Measurements from ENCODE around the gene DOCK9. TPM values are rescaled to one million over a fixed set of nuclear protein-coding genes. Genes with fewer than 3 reads are reported as not detected.

Gene DOCK9
- total RNA-seq, 1 donor from 2014 or later: 153 TPM

DNA sequence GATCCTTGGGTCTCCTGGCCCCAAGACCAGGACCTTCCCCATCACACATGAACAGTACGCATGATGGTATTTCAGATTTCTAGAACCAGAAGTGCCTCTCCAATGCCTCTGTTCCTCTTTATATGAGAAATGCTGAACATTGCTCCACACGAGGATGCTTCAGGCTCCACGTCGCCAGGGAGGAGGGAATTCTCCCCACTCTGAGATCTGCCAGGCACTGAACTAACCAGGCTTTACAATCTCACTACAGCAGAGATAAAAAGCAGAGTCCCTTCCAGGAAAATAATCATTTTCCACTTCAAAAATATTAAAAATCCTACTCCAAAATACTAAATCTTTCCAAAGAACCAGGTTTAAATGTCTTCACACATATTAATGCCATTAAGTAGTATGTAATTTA is 10.4 kb downstream of the DOCK9 start:
- H3K9me3 ChIP-seq: no peaks in the 10 kb centered on the region
- no peak overlapping the region for H3K4me3 ChIP-seq
- no peaks in the 10 kb centered on the region for H3K36me3 ChIP-seq
- ATAC-seq (no peak), DNase-seq (no peak)
- TF ChIP-seq, protein P1, sequence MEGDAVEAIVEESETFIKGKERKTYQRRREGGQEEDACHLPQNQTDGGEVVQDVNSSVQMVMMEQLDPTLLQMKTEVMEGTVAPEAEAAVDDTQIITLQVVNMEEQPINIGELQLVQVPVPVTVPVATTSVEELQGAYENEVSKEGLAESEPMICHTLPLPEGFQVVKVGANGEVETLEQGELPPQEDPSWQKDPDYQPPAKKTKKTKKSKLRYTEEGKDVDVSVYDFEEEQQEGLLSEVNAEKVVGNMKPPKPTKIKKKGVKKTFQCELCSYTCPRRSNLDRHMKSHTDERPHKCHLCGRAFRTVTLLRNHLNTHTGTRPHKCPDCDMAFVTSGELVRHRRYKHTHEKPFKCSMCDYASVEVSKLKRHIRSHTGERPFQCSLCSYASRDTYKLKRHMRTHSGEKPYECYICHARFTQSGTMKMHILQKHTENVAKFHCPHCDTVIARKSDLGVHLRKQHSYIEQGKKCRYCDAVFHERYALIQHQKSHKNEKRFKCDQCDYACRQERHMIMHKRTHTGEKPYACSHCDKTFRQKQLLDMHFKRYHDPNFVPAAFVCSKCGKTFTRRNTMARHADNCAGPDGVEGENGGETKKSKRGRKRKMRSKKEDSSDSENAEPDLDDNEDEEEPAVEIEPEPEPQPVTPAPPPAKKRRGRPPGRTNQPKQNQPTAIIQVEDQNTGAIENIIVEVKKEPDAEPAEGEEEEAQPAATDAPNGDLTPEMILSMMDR (IDR thresholded peaks at IDR 0.05): no peak
- no peak overlapping the region for H3K27ac ChIP-seq
- no peaks in the 10 kb centered on the region for H3K27me3 ChIP-seq (ENCODE audit: low read depth)
- intact Hi-C loops (cut with DNase I): no loop called here
- H3K4me1 ChIP-seq: peaks cover 81% of the 10 kb centered on the region

- Histone ChIP-seq H3K9me3 (no peaks in the 10 kb centered on the region), H3K4me1 (peaks cover 69% of the 10 kb centered on the region), H3K27ac (no peak overlapping the region), H3K27me3 (ENCODE audit: low read depth) (no peaks in the 10 kb centered on the region), H3K4me3 (no peak overlapping the region), H3K36me3 (no peaks in the 10 kb centered on the region)
- intact Hi-C loops (cut with DNase I): no loop called here
- ATAC-seq (no peak), DNase-seq (no peak)
- TF ChIP-seq, protein P1 (IDR thresholded peaks at IDR 0.05): no peak
Observed at GRCh38 chr13:98966019-98966418, 11.8 kb downstream of the DOCK9 start.

GRCh38 chr13:98965325-98965724 is 12.5 kb downstream of the DOCK9 start:
- intact Hi-C loops (cut with DNase I): no loop called here
- ATAC-seq (no peak), DNase-seq (no peak)
- no peak overlapping the region for H3K4me3 ChIP-seq
- H3K9me3 ChIP-seq: no peaks in the 10 kb centered on the region
- H3K4me1 ChIP-seq: peaks cover 69% of the 10 kb centered on the region
- H3K36me3 ChIP-seq: no peaks in the 10 kb centered on the region
- H3K27me3 ChIP-seq (ENCODE audit: low read depth): no peaks in the 10 kb centered on the region
- H3K27ac ChIP-seq: no peak overlapping the region
- TF ChIP-seq, protein P1 (IDR thresholded peaks at IDR 0.05): no peak

DNA sequence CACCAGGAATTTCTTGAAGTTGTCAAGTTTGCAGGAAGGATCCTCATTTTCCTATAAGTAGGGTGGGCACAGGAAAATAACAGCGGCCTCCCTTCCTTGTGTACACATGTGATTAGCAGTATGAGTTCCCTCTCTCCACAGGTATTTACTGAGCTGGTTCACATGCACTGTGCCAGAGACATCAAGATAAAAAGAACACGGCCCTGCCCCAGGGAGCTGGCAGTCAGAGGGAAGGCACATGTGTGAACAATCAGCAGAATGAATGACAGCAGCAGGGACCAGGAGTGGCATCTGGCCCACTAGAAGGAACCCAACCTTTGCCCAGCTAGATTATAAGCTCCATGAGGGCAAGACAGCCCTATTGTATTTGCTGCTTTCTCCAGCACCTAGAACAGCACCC is 13.9 kb downstream of the DOCK9 start:
- intact Hi-C loops (cut with DNase I): no loop called here
- no peaks in the 10 kb centered on the region for H3K27me3 ChIP-seq (ENCODE audit: low read depth)
- H3K36me3 ChIP-seq: no peaks in the 10 kb centered on the region
- no peak for DNase-seq
- ATAC-seq: no peak
- no peak overlapping the region for H3K4me3 ChIP-seq
- H3K4me1 ChIP-seq: peaks cover 70% of the 10 kb centered on the region
- no peak overlapping the region for H3K27ac ChIP-seq
- H3K9me3 ChIP-seq: no peaks in the 10 kb centered on the region
- TF ChIP-seq, protein P1 (IDR thresholded peaks at IDR 0.05): no peak

DNA sequence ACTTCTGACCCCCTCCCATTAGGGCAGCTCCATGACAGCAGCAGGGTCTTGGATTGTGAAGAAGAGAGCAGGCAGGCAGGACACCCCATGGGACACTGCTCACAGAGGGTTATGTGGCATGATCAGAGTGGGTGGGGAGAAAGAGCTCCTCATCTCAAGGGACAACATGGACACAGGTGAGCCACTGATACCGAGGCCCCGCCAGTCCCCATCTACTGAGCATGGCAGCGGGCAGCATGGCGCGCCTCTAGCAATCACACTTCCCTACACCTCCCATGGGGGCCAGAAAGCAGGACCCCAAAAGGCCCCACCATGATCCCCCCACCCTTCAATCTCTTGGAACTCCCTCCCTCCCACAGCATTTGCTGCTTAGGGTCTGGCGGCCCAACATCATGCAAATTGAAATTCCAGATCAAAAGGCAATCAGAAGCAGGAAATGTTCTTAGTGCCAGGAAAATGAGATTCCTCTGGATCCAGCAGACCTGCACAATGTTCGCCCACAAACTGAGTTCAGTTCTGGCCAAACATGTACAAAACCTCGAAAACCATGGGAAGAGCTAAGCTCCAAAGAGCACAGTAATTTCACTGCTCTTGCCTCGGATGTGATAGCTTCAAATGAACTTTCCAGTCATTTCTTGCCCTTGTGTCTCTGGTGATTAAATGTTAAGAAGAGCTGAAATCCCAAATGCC is 14.8 kb downstream of the DOCK9 start:
- Histone ChIP-seq H3K4me1 (peaks cover 68% of the 10 kb centered on the region), H3K27ac (no peak overlapping the region), H3K36me3 (no peaks in the 10 kb centered on the region), H3K4me3 (no peak overlapping the region), H3K27me3 (ENCODE audit: low read depth) (no peaks in the 10 kb centered on the region), H3K9me3 (no peaks in the 10 kb centered on the region)
- intact Hi-C loops (cut with DNase I): no loop called here
- TF ChIP-seq, protein P1 (IDR thresholded peaks at IDR 0.05): no peak
- ATAC-seq (peak in 1 of 2 donors; percentile 9), DNase-seq (no peak)
